ENCODE data around the gene RPP25L.

DNA sequence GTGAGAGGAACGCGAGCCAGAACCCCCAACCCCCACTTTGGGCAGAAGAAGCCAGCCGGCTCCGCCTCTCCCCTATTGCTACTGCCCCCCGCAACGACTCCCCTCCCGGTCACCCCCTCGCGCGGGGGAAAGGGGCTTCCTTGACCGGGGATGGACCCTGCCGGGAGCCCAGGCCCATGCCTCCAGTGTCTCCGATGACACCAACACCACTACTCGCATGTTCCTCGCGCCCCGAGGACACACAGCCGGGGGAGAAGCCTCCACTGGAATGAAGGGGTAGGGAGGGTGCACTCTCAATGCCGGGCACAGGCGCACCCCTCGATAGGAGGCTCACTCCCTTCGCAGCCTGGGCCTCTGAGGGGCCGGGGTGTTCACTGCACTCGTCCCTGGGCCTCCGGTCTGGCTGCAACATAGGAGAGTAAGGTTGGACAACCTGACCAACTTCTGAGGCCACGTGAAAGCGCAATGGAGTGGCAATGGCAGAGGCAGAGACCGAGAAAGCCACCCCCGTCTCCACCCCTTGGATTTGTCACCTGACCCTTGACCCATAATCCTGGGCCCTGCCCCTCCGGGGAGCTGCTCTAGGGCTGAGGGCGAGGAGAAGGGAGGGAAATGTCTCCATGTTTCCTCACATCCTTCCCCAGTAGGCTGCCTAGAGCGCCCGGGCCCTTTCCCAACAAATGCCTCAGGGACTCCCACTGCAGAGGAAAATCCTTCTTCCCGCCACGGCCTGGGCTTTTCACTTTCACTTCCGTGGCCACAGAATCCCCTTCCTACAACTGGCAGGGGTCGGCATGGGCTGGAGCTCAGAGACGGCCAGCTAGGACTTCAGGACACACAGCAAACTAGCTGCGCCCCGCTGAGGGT is 21.3 kb downstream of the RPP25L start:
- TF ChIP-seq, protein P1, sequence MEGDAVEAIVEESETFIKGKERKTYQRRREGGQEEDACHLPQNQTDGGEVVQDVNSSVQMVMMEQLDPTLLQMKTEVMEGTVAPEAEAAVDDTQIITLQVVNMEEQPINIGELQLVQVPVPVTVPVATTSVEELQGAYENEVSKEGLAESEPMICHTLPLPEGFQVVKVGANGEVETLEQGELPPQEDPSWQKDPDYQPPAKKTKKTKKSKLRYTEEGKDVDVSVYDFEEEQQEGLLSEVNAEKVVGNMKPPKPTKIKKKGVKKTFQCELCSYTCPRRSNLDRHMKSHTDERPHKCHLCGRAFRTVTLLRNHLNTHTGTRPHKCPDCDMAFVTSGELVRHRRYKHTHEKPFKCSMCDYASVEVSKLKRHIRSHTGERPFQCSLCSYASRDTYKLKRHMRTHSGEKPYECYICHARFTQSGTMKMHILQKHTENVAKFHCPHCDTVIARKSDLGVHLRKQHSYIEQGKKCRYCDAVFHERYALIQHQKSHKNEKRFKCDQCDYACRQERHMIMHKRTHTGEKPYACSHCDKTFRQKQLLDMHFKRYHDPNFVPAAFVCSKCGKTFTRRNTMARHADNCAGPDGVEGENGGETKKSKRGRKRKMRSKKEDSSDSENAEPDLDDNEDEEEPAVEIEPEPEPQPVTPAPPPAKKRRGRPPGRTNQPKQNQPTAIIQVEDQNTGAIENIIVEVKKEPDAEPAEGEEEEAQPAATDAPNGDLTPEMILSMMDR (IDR thresholded peaks at IDR 0.05), result no peak
- no peak for TF ChIP-seq POLR2A (IDR thresholded peaks at IDR 0.05)
